HEK293T (cell line): Measurements from ENCODE around the gene GAREM1.

Source experiments
- ARNT ChIP-seq: fragments of 450-650 bp; IDR thresholded peaks from 2 replicates; pipeline ENCODE4 v1.6.1; 2017; ENCODE audit warnings: mild to moderate bottlenecking
- CTBP1 ChIP-seq: fragments of 450-650 bp; IDR thresholded peaks from 2 replicates; pipeline ENCODE4 v1.6.1; 2016; ENCODE audit warnings: borderline replicate concordance
- ELF4 ChIP-seq: fragments of 450-650 bp; IDR thresholded peaks from 2 replicates; pipeline ENCODE4 v1.6.1; 2017; ENCODE audit warnings: antibody characterized with exemption
- FOXA1 ChIP-seq: fragments of 450-650 bp; IDR thresholded peaks from 2 replicates; pipeline ENCODE4 v1.6.1; 2016; ENCODE audit warnings: mild to moderate bottlenecking
- FOXK2 ChIP-seq: fragments of 450-650 bp; IDR thresholded peaks from 2 replicates; pipeline ENCODE4 v1.6.1; 2016; ENCODE audit warnings: mild to moderate bottlenecking
- FOXM1 ChIP-seq: fragments of 450-650 bp; IDR thresholded peaks from 2 replicates; pipeline ENCODE4 v1.6.1; 2017; ENCODE audit warnings: mild to moderate bottlenecking, borderline replicate concordance
- HDGF ChIP-seq: fragments of 450-650 bp; IDR thresholded peaks from 2 replicates; pipeline ENCODE4 v1.6.1; 2017; ENCODE audit warnings: antibody characterized with exemption, borderline replicate concordance
- L3MBTL2 ChIP-seq: fragments of 450-650 bp; conservative IDR thresholded peaks from 2 replicates; pipeline ENCODE4 v1.6.1; 2016; ENCODE audit warnings: mild to moderate bottlenecking
- NFRKB ChIP-seq: fragments of 450-650 bp; IDR thresholded peaks from 2 replicates; pipeline ENCODE4 v1.6.1; 2016; ENCODE audit warnings: mild to moderate bottlenecking, moderate library complexity
- SP1 ChIP-seq: fragments of 450-650 bp; IDR thresholded peaks from 2 replicates; pipeline ENCODE4 v1.6.1; 2017
- SUZ12 ChIP-seq: fragments of 450-650 bp; IDR thresholded peaks from 2 replicates; pipeline ENCODE4 v1.6.1; 2016; ENCODE audit warnings: mild to moderate bottlenecking
- TARDBP ChIP-seq: fragments of 450-650 bp; IDR thresholded peaks from 2 replicates; pipeline ENCODE4 v1.6.1; 2016
- ZNF384 ChIP-seq: fragments of 450-650 bp; IDR thresholded peaks from 2 replicates; pipeline ENCODE4 v1.6.1; 2016

GRCh38 chr18:32405588-32405987 lies 65.1 kb downstream of the GAREM1 start:
- no peak for TF ChIP-seq SUZ12
- TF ChIP-seq FOXK2 = no peak
- TF ChIP-seq ARNT = no peak
- TF ChIP-seq SP1 = no peak
- TF ChIP-seq FOXM1 = no peak
- TF ChIP-seq TARDBP = no peak
- no peak for TF ChIP-seq CTBP1
- no peak for TF ChIP-seq ZNF384
- TF ChIP-seq ELF4 = no peak
- TF ChIP-seq HDGF = no peak
- no peak for TF ChIP-seq L3MBTL2
- TF ChIP-seq FOXA1 = no peak
- TF ChIP-seq NFRKB = no peak
